ENCODE measurements around the gene FALEC.

GRCh38 chr1:150578272-150579109 is 62.9 kb downstream of the FALEC start:
- TF ChIP-seq POLR2AphosphoS5 (IDR thresholded peaks at IDR 0.05), result peak; percentile 65 to 83 (median 82)
- TF ChIP-seq, protein P1, sequence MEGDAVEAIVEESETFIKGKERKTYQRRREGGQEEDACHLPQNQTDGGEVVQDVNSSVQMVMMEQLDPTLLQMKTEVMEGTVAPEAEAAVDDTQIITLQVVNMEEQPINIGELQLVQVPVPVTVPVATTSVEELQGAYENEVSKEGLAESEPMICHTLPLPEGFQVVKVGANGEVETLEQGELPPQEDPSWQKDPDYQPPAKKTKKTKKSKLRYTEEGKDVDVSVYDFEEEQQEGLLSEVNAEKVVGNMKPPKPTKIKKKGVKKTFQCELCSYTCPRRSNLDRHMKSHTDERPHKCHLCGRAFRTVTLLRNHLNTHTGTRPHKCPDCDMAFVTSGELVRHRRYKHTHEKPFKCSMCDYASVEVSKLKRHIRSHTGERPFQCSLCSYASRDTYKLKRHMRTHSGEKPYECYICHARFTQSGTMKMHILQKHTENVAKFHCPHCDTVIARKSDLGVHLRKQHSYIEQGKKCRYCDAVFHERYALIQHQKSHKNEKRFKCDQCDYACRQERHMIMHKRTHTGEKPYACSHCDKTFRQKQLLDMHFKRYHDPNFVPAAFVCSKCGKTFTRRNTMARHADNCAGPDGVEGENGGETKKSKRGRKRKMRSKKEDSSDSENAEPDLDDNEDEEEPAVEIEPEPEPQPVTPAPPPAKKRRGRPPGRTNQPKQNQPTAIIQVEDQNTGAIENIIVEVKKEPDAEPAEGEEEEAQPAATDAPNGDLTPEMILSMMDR (IDR thresholded peaks at IDR 0.05), result no peak
